ENCODE measurements around the gene OS9. TPM values are rescaled to one million over a fixed set of nuclear protein-coding genes. Genes with fewer than 3 reads are reported as not detected.

The OS9 gene
- total and polyA plus RNA-seq, 4 donors, result 136 to 357 (median 216) TPM

GRCh38 chr12:57741844-57742738 lies 48.2 kb downstream of the OS9 start:
- Histone ChIP-seq H3K4me1 (ENCODE audit: control insufficient read depth in 4 of 4, insufficient read depth in 4 of 4, low read length in 3 of 4) (peaks cover 3 to 26% (median 16%) of the 10 kb centered on the region in 4 donors), H3K27me3 (ENCODE audit: control insufficient read depth in 4 of 4, insufficient read depth in 4 of 4, low read length in 3 of 4) (peaks cover 0 to 6% (median under 1%) of the 10 kb centered on the region in 4 donors), H3K4me3 (ENCODE audit: low read depth in 1 of 3, low read length in 3 of 3) (peak overlapping the region in 1 of 3 donors; percentile 39), H3K27ac (ENCODE audit: low read depth in 1 of 2, low read length in 2 of 2) (peak overlapping the region; percentile 7 to 31), H3K36me3 (ENCODE audit: control insufficient read depth in 4 of 4, insufficient read depth in 3 of 4, low read depth in 1 of 4, low read length in 3 of 4) (peaks cover 0 to 6% (median 2%) of the 10 kb centered on the region in 4 donors), H3K9me3 (ENCODE audit: control insufficient read depth in 4 of 4, low read length in 3 of 4) (no peaks in the 10 kb centered on the region), H3K9ac (ENCODE audit: low read depth in 1 of 2, low read length in 2 of 2) (no peak overlapping the region)
- TF ChIP-seq JUND (IDR thresholded peaks at IDR 0.05) (no peak), TAF1 (conservative IDR thresholded peaks at IDR 0.05) (no peak), RAD21 (IDR thresholded peaks at IDR 0.05) (no peak), CTCF (IDR thresholded peaks at IDR 0.05; ENCODE audit: low read depth, low read length, missing input control) (no peak), GABPA (IDR thresholded peaks at IDR 0.05 in 1 of 2, conservative IDR thresholded peaks at IDR 0.05 in 1 of 2) (no peak), YY1 (IDR thresholded peaks at IDR 0.05) (no peak), FOXA2 (IDR thresholded peaks at IDR 0.05) (no peak), FOXA1 (IDR thresholded peaks at IDR 0.05) (no peak), HNF4G (IDR thresholded peaks at IDR 0.05) (no peak), HNF4A (conservative IDR thresholded peaks at IDR 0.05) (no peak), NR2F2 (IDR thresholded peaks at IDR 0.05) (no peak), REST (IDR thresholded peaks at IDR 0.05) (no peak), SP1 (IDR thresholded peaks at IDR 0.05) (no peak), RXRA (IDR thresholded peaks at IDR 0.05) (no peak), MAX (IDR thresholded peaks at IDR 0.05) (no peak), ZBTB33 (IDR thresholded peaks at IDR 0.05) (no peak), EGR1 (IDR thresholded peaks at IDR 0.05; ENCODE audit: low read depth in 2 of 2) (no peak), ATF3 (IDR thresholded peaks at IDR 0.05) (no peak)
- WGBS, result 56% methylated on average over 14 of the region's 14 CpGs
- no peak for DNase-seq (ENCODE audit: low spot score)
